Colonic mucosa (tissue), 4 donors: Measurements from ENCODE around the gene ABT1. TPM values are rescaled to one million over a fixed set of nuclear protein-coding genes. Genes with fewer than 3 reads are reported as not detected.

ENCODE experiments used
- DNase-seq: peaks from one replicate; pipeline ENCODE4 v3.0.0-alpha.2; 2020
- H3K27ac ChIP-seq: fragments of 200-600 bp; one replicate; pipeline ENCODE4 v1.8.0; 2021
- H3K27me3 ChIP-seq: fragments of 200-600 bp; one replicate; pipeline ENCODE4 v1.8.0; 2021
- H3K36me3 ChIP-seq: fragments of 200-600 bp; one replicate; pipeline ENCODE4 v1.8.0; 2021
- H3K4me1 ChIP-seq: fragments of 200-600 bp; one replicate; pipeline ENCODE4 v1.8.0; 2021; ENCODE audit warnings: mild to moderate bottlenecking
- H3K4me3 ChIP-seq: fragments of 200-600 bp; one replicate; pipeline ENCODE4 v1.8.0; 2021
- H3K9ac ChIP-seq, 2 donors: one replicate each; pipeline ENCODE4 v1.7.0; 2013; ENCODE audit warnings: control low read depth in 2 of 2, low read depth in 2 of 2, low read length in 2 of 2
- H3K9me3 ChIP-seq: fragments of 200-600 bp; one replicate; pipeline ENCODE4 v1.8.0; 2021
- CTCF ChIP-seq: fragments of 200-600 bp; IDR thresholded peaks from one replicate; pipeline ENCODE4 v1.8.0; 2022; ENCODE audit warnings: antibody characterized with exemption, mild to moderate bottlenecking
- intact Hi-C: fragments of 100-400 bp; cut with DNase I; formaldehyde crosslinking; loops from one replicate; pipeline ENCODE4 v1.14.1; 2022
- total RNA-seq, 2 donors: library from RNA; stranded (reverse); fragmentation: NEBNext Ultra II Directional in 1 of 2; extraction: Animal tissue kit (Norgen Biotek cat#: 25700) in 1 of 2; gene quantifications; one replicate each; pipeline ENCODE4 v1.2.1, GENCODE V29; 2021
- donor health status: healthy.
- donor health status: DM: no; HTN: no; CAD: no.
- donor health status: DM: no; HTN: no; CAD: no.

Gene ABT1
- total RNA-seq, 2 donors from 2014 or later, result 15.9 to 17.9 TPM

- no peak for TF ChIP-seq CTCF
- Histone ChIP-seq H3K27ac (no peak overlapping the region), H3K4me1 (peaks cover 5% of the 10 kb centered on the region), H3K9ac (no peak overlapping the region), H3K27me3 (no peaks in the 10 kb centered on the region), H3K4me3 (peak overlapping the region; percentile 15), H3K36me3 (no peaks in the 10 kb centered on the region), H3K9me3 (no peaks in the 10 kb centered on the region)
- DNase-seq, result peak; percentile 71
- intact Hi-C loops, result no loop called here
Observed at GRCh38 chr6:26576929-26577719, 19.6 kb upstream of the ABT1 start.

- no peak overlapping the region for H3K9ac ChIP-seq
- no peaks in the 10 kb centered on the region for H3K36me3 ChIP-seq
- no peak for DNase-seq
- no peak overlapping the region for H3K27ac ChIP-seq
- no peaks in the 10 kb centered on the region for H3K27me3 ChIP-seq
- H3K4me3 ChIP-seq, result peak overlapping the region; percentile 15
- H3K4me1 ChIP-seq, result peaks cover 5% of the 10 kb centered on the region
- no peak for TF ChIP-seq CTCF
- intact Hi-C loops, result no loop called here
- no peaks in the 10 kb centered on the region for H3K9me3 ChIP-seq
Observed at GRCh38 chr6:26577720-26578072, 19.1 kb upstream of the ABT1 start.

- no peak for TF ChIP-seq CTCF
- Histone ChIP-seq H3K4me1 (peaks cover 5% of the 10 kb centered on the region), H3K36me3 (no peaks in the 10 kb centered on the region), H3K4me3 (no peak overlapping the region), H3K27ac (no peak overlapping the region), H3K9me3 (no peaks in the 10 kb centered on the region), H3K27me3 (no peaks in the 10 kb centered on the region), H3K9ac (no peak overlapping the region)
- intact Hi-C loops, result no loop called here
- DNase-seq, result no peak
Observed at GRCh38 chr6:26578279-26578678, 18.5 kb upstream of the ABT1 start.

- intact Hi-C loops, result no loop called here
Observed at GRCh38 chr6:26578741-26579140, 18.0 kb upstream of the ABT1 start.

GRCh38 chr6:26581164-26581915 lies 15.4 kb upstream of the ABT1 start:
- intact Hi-C loops, result no loop called here
- DNase-seq, result no peak
- H3K9me3 ChIP-seq, result no peaks in the 10 kb centered on the region
- TF ChIP-seq CTCF, result no peak
- H3K27ac ChIP-seq, result no peak overlapping the region
- H3K4me3 ChIP-seq, result no peak overlapping the region
- H3K27me3 ChIP-seq, result peaks cover 5% of the 10 kb centered on the region
- peaks cover 5% of the 10 kb centered on the region for H3K4me1 ChIP-seq
- no peak overlapping the region for H3K9ac ChIP-seq
- H3K36me3 ChIP-seq, result no peaks in the 10 kb centered on the region

More at GRCh38 chr6:26578741-26579140, 18.0 kb upstream of the ABT1 start:
- peaks cover 5% of the 10 kb centered on the region for H3K4me1 ChIP-seq
- H3K9ac ChIP-seq, result no peak overlapping the region
- no peaks in the 10 kb centered on the region for H3K27me3 ChIP-seq
- H3K4me3 ChIP-seq, result no peak overlapping the region
- TF ChIP-seq CTCF, result no peak
- no peaks in the 10 kb centered on the region for H3K36me3 ChIP-seq
- H3K27ac ChIP-seq, result no peak overlapping the region
- H3K9me3 ChIP-seq, result no peaks in the 10 kb centered on the region
- DNase-seq, result no peak
